ACC112 (cell line): ENCODE results near the gene CORO2A.
"Not testable (repeated sequence)": the region's sequence is repeated elsewhere in the genome, so short reads cannot be mapped to it uniquely, and the experiment has no call there.

ENCODE experiments used
- H2AFZ ChIP-seq: fragments of 200-600 bp; sonication (generic); one replicate; pipeline ENCODE4 v1.6.0; 2017; ENCODE audit warnings: antibody characterized with exemption, low read length; ENCODE audit not compliant: unreplicated experiment
- H3K27ac ChIP-seq: fragments of 200-600 bp; sonication (generic); 2 replicates; pipeline ENCODE4 v1.5.1; 2014; ENCODE audit warnings: low read depth, mild to moderate bottlenecking, antibody characterized with exemption, low read length, moderate library complexity
- H3K27me3 ChIP-seq: fragments of 200-600 bp; sonication (generic); 2 replicates; pipeline ENCODE4 v1.6.1; 2014; ENCODE audit warnings: mild to moderate bottlenecking, antibody characterized with exemption, low read length, moderate library complexity, mixed read lengths; ENCODE audit not compliant: insufficient read depth
- H3K36me3 ChIP-seq: fragments of 200-600 bp; sonication (generic); 2 replicates; pipeline ENCODE4 v1.6.1; 2016; ENCODE audit warnings: mild to moderate bottlenecking, antibody characterized with exemption, low read length, moderate library complexity, mixed read lengths; ENCODE audit not compliant: insufficient read depth
- H3K4me1 ChIP-seq: fragments of 200-600 bp; sonication (generic); one replicate; pipeline ENCODE4 v1.6.1; 2016; ENCODE audit warnings: low read length, mixed read lengths; ENCODE audit not compliant: insufficient read depth, unreplicated experiment, control insufficient read depth
- H3K4me3 ChIP-seq: fragments of 200-600 bp; sonication (generic); 2 replicates; pipeline ENCODE4 v1.5.1; 2014; ENCODE audit warnings: mild to moderate bottlenecking, low read depth, low read length
- H3K79me2 ChIP-seq: fragments of 200-600 bp; sonication (generic); one replicate; pipeline ENCODE4 v1.6.0; 2016; ENCODE audit warnings: low read length; ENCODE audit not compliant: control insufficient read depth, unreplicated experiment, insufficient read depth

Gene CORO2A

DNA sequence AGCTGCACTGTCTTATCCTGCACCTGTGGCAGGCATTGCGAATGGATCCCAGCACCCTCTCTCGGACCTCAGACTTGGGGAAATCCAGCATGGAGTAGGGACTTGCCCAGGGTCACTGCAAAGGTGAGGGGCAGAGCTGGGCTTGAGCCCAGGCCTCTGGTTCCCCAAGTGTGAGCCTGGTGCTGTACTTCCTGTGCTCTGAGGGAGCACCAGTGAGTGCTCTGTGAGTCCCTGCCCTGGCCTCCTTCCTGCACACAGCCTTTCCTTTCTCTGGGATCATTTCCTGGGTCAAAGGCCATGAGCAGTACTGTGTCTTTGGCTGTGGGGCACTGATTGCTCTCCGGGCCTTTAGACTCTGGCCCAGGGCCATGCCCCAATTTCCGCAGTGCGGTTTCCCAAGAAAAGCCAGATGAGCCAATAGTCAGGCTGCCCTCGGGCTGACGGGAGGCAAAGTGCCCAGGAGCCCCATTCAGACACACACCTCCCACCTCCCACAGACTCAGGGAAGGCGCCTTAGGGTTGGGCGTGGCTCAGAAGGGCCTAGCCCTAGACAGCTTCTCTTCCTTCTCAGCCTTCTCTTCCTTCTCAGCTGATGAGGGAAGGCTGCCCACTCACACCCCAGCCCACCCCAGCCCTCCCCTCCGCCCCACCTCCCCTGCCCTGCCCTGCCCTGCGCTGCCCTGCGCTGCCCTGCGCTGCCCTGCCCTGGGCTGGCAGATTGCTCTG is 50.1 kb downstream of the CORO2A start:
- H2AFZ ChIP-seq: no peak overlapping the region
- H3K4me1 ChIP-seq: peaks cover 13% of the 10 kb centered on the region
- H3K79me2 ChIP-seq: no peaks in the 10 kb centered on the region

DNA sequence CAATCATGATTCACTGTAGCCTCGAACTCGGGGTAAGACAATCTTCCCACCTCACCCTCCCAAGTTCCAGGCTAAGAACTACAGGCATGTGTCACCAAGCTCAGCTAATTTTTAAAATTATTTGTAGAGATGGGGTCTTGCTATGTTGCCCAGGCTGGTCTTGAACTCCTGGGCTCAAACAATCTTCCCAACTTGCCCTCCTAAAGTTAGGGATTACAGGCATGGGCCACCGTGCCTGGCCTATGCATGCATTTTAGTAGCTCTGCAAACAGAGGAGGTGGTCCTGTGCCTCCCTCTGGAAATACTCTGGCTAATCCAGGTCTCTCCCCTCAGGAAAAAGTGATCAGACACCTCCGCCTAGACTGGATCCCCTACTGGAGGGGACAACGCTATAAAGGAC is 51.9 kb downstream of the CORO2A start:
- Histone ChIP-seq H3K36me3 (no peaks in the 10 kb centered on the region), H3K4me3 (no peak overlapping the region), H3K79me2 (no peaks in the 10 kb centered on the region), H3K27me3 (no peaks in the 10 kb centered on the region), H2AFZ (no peak overlapping the region), H3K27ac (no peak overlapping the region), H3K4me1 (peaks cover 3% of the 10 kb centered on the region)

More for the DNA sequence above, 50.1 kb downstream of the CORO2A start:
- Histone ChIP-seq H3K27ac (no peak overlapping the region), H3K4me3 (no peak overlapping the region), H3K36me3 (no peaks in the 10 kb centered on the region), H3K27me3 (no peaks in the 10 kb centered on the region)

DNA sequence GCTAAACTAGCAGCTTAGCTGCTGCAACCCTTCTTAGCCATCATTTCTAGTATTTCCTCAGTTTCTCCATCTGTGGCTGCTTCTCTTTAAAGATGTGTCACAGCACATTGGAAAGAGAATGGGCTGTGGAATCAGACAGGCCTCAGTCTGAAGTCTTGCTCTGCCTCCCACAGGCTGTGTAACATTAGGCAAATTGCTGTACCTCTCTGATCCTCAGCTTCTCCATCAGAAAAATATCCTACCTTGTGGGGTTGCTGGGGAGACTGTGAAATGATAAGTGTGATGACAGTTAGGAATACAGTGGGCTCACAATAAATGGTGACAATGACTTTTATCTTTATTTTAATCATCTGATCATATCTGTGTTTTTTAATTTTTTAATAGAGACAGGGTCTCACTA is 55.9 kb downstream of the CORO2A start:
- no peak overlapping the region for H3K4me3 ChIP-seq
- no peak overlapping the region for H3K27ac ChIP-seq
- no peaks in the 10 kb centered on the region for H3K36me3 ChIP-seq
- no peak overlapping the region for H2AFZ ChIP-seq
- no peaks in the 10 kb centered on the region for H3K79me2 ChIP-seq
- no peaks in the 10 kb centered on the region for H3K27me3 ChIP-seq
- no peaks in the 10 kb centered on the region for H3K4me1 ChIP-seq

DNA sequence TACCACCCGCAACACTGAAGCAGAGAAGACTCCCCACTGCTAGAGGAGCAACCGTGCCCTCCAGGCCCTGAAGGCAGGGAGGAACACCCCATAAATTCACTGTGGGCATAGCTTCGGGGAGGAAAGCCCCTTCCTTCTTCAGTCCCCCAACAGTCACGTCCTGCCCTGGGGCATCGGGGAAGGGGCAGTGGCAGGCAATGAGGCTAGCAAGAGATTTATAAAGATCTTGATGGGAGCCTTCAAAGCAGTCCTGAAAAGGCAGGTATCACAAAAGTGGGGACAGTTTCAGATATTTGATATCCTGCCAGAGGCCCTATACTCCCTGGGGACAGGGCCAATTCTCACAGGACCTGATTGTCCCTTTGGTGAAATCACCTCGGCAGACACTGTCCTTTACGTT is 56.5 kb downstream of the CORO2A start:
- Histone ChIP-seq H3K4me1 (no peaks in the 10 kb centered on the region), H3K27ac (no peak overlapping the region), H2AFZ (no peak overlapping the region), H3K27me3 (no peaks in the 10 kb centered on the region), H3K79me2 (no peaks in the 10 kb centered on the region), H3K4me3 (no peak overlapping the region), H3K36me3 (no peaks in the 10 kb centered on the region)

DNA sequence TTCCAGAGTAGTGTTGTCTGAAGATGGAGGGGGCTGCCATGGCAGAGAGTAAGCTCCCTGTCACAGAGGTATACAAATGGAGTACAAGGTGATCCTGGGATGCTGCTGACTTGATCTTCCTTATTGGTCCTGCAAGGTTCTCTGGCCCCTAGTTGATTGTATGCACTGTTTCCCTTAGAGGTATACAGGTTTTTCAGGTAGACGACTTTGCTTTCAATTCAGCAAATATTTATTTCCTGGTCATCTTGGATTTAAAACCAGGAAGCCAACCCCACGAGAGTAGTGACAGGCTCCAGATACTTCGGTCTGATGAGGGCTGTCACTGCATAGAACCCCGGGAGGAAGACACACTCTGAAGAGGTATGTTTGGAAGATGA is 56.9 kb downstream of the CORO2A start:
- Histone ChIP-seq H3K27ac (no peak overlapping the region), H3K4me3 (no peak overlapping the region), H3K27me3 (no peaks in the 10 kb centered on the region), H2AFZ (no peak overlapping the region), H3K4me1 (no peaks in the 10 kb centered on the region), H3K79me2 (no peaks in the 10 kb centered on the region), H3K36me3 (no peaks in the 10 kb centered on the region)

DNA sequence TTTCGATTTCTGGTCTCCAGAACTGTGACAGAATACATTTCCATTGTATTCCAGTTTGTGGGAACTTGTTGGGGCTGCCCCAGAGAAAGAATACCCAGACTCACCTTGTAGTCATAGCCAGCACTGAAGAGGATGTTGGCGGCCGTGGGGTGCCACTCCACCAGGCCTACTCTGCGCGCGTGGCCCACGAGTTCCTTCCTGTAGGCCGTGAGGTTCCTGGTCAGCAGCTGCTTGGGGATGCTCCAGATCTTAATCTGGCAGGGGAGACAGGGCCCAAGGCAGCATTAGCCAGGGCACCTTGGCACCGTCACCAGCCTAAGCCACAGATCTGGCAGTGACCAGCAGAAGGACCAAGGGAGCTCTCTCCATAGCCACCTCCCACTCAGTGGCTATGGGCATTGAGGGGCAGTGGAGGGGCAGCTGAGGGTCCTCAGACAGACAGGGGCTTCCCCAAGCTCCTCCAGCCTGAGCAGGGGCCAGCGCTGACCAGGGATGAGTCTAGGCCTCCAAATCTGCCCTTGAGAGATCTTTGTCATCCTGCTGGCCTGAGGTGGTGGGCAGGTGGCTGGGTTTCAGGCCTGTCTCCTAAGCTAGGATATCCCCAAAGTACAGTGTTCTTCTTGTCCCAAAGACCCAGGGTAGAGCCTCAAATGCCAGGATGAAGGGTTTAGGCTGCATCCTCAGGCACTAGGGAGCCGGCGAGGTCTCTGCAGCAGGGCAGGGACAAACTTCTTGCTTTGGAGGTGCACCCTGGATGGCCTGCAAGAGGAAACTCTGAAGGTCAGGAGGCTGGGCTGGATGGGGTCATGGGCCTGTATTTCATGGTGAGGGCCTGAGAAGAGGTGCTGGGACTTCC is 57.5 kb downstream of the CORO2A start:
- no peak overlapping the region for H3K4me3 ChIP-seq
- H3K79me2 ChIP-seq: no peaks in the 10 kb centered on the region
- no peaks in the 10 kb centered on the region for H3K4me1 ChIP-seq
- no peak overlapping the region for H3K27ac ChIP-seq
- no peaks in the 10 kb centered on the region for H3K27me3 ChIP-seq
- H2AFZ ChIP-seq: no peak overlapping the region
- no peaks in the 10 kb centered on the region for H3K36me3 ChIP-seq

DNA sequence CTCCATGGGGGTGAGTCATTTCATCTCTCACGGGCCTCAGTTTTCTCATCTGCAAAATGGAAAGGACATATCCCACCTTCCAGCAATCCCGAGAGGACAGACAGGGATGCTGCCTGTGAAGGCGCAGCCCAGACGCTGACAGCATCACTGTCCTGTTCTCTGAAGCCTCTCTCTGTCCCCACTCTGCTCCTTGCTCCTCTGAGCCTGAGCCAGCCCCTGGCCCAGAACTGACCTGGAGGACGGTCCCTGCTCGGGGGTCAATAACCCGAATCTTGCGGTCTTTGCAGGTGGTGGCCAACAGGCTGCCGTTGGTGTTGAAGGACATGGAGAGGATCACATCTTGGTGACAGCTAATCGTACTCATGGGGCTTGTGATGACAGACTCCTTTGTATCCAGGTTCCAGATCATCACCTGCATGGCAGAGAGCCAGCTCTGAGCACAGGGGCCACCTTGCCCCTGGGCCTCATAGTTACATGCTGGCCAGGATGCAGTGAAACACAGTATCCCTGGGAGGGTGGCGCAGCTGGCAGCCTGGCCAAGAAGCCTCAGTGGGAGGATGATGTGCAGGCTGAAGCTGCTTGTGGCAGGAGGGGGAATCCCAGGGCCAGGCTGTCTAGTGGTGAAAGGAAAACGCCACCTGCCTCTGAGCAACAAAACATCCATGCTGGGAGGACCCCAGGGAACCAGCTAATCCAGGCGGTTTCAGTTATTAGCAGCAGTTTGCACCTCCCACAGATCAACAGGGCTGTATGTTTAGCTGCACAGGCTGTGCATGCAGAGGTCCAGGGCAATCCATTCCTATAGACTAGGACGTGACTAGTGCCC is 59.4 kb downstream of the CORO2A start:
- no peak overlapping the region for H2AFZ ChIP-seq
- no peaks in the 10 kb centered on the region for H3K36me3 ChIP-seq
- H3K27me3 ChIP-seq: no peaks in the 10 kb centered on the region
- H3K4me3 ChIP-seq: no peak overlapping the region
- no peaks in the 10 kb centered on the region for H3K79me2 ChIP-seq
- H3K27ac ChIP-seq: no peak overlapping the region
- no peaks in the 10 kb centered on the region for H3K4me1 ChIP-seq

DNA sequence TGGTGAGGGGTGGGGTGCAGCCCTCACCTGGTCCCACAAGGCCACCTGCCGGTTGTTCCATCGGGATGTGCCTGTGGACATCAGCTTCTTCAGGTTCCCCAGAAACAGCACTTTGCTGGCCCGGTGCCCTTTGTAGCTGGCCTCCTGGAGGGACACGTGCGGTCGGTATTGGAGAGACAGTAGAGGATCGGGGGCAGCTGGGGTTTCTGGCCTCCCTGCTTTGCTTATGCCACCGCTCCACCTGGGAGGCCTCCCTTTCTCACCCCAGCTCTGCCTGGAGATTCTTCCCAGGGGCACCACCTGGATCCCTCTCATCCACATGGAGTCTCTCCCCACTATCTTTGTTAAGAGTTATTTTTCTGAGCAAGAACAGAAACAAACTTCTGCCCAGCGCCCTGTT is 60.3 kb downstream of the CORO2A start:
- H3K4me3 ChIP-seq: no peak overlapping the region
- no peaks in the 10 kb centered on the region for H3K4me1 ChIP-seq
- no peaks in the 10 kb centered on the region for H3K36me3 ChIP-seq

DNA sequence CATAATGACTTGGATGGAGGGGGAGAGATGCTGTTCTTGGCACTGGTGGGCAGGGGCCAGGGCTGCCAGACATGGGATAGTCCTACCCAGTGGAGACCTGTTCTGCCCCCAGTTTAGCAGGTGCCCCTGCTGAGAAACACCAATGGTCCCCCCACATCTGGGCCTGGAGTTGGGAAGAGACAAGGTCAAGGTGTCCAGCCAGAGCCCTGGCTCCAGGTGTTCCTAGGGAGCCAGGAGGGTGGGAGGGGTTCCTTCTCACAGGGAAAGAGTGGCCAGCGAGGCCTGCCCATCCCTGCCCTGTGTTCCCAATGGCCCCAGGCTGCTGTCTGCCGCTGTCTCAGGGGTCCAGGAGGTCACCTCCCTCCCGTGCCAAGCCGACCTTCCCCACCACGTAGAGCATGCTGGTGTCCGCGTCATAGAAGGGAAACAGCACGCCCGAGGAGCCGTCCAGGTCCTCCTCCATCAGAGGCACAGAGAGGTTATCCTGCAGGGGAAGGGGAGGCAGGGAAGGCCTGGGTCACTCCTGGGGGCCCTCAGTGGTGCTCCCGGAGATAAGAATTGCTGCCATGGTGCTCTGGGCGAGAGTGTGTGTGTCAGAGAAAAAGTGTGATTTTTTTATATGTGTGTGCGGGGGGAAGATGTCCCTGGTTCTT is 61.7 kb downstream of the CORO2A start:
- Histone ChIP-seq H2AFZ (no peak overlapping the region), H3K27me3 (no peaks in the 10 kb centered on the region), H3K4me3 (no peak overlapping the region), H3K27ac (no peak overlapping the region), H3K36me3 (no peaks in the 10 kb centered on the region), H3K79me2 (no peaks in the 10 kb centered on the region), H3K4me1 (no peaks in the 10 kb centered on the region)

More for the DNA sequence above, 60.3 kb downstream of the CORO2A start:
- no peaks in the 10 kb centered on the region for H3K27me3 ChIP-seq
- no peak overlapping the region for H2AFZ ChIP-seq
- H3K79me2 ChIP-seq: no peaks in the 10 kb centered on the region
- no peak overlapping the region for H3K27ac ChIP-seq

DNA sequence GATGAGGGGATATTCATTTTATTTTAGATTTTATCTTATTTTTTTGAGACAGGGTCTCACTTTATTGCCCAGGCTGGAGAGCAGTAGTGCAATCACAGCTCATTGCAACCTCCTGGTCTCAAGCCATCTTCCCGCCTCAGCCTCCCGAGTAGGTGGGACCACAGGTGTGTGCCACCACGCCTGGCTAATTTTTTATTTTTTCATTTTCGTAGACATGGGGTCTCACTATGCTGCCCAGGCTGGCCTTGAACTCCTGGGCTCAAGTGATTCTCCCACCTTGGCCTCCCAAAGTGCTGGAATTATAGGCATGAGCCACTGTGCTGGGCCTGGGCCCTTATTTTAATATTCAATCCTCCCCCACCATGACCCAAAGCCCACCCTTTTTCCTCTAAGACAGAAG is 62.4 kb downstream of the CORO2A start:
- H3K4me3 ChIP-seq, H3K36me3 ChIP-seq, H3K4me1 ChIP-seq, H3K27me3 ChIP-seq, H3K79me2 ChIP-seq, H3K27ac ChIP-seq, H2AFZ ChIP-seq: not testable (repeated sequence)
